HG02938 (cell line): Measurements from ENCODE around the gene MSGN1.

Experiments used
- ATAC-seq: cut with Tn5 transposase; IDR thresholded peaks from one replicate; pipeline ENCODE4 v1.9.1; 2021; ENCODE audit warnings: mild to moderate bottlenecking, moderate library complexity; ENCODE audit not compliant: unreplicated experiment

MSGN1 gene

DNA sequence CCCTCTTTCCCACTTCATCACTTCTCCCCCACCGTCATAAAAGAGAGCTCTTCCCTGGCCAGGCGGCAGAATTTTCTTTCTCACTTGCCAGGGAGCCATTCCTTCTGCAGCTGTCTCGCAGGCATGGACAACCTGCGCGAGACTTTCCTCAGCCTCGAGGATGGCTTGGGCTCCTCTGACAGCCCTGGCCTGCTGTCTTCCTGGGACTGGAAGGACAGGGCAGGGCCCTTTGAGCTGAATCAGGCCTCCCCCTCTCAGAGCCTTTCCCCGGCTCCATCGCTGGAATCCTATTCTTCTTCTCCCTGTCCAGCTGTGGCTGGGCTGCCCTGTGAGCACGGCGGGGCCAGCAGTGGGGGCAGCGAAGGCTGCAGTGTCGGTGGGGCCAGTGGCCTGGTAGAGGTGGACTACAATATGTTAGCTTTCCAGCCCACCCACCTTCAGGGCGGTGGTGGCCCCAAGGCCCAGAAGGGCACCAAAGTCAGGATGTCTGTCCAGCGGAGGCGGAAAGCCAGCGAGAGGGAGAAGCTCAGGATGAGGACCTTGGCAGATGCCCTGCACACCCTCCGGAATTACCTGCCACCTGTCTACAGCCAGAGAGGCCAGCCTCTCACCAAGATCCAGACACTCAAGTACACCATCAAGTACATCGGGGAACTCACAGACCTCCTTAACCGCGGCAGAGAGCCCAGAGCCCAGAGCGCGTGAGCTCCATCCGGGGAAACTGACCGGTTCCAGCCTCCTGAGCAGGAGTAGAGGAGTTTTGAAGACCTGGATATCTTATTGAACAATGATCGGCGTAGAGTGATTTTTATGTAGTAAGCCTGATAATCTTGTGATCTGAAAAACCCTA is at the start of gene MSGN1:
Gene MSGN1 (plus strand): TSS at position 65 of the 850 bp plus-strand sequence. CDS start 59 bp downstream, at position 124.
- no peak for ATAC-seq

GRCh38 chr2:17768894-17769293 is 47.4 kb upstream of the MSGN1 start:
- ATAC-seq: no peak

DNA sequence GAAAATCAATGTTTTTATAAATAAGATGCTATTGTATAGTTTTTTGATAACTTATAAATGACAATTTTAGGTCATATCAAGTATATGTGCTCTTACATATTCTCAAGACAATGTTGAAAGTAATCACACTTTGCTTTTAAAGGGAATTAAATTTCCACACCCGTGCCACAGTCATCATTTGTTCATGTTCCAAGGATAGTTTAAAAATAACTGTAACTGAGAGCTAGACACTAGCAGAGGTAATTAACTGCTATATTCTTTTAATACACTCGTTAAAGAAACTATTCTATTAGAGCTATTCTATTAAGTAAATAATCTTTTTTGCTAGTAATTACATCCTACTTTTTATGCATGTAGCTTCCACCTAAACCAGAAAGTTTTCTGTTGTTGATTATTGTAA is 44.3 kb upstream of the MSGN1 start:
- no peak for ATAC-seq

GRCh38 chr2:17772532-17772931 is 43.7 kb upstream of the MSGN1 start:
- no peak for ATAC-seq

- ATAC-seq: no peak
These were observed 35.7 kb upstream of the MSGN1 start for GRCh38 chr2:17780546-17780945.

- no peak for ATAC-seq
These were observed 34.8 kb upstream of the MSGN1 start for GRCh38 chr2:17781482-17781881.

DNA sequence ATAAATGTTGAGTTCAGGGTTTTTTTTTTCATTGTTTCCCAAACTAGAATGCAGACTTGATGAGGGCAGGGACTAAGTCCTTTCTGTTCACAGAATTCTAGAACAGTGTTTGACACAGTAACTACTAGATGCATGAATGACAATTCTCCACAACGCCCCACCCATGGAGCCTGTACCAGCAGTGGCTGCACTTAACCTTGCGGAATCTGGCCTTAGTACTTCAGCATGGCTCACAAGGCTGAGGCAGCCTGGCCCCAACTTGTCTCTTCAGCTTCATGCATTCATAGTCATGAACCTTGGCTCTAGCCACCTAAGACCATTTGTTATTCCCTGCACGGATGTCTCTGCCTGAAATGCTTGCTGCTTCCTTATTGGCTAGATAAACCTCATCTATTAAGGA is 29.5 kb upstream of the MSGN1 start:
- ATAC-seq: no peak

- no peak for ATAC-seq
These were observed 27.5 kb upstream of the MSGN1 start for GRCh38 chr2:17788773-17789172.

GRCh38 chr2:17790536-17790935 is 25.7 kb upstream of the MSGN1 start:
- no peak for ATAC-seq

- no peak for ATAC-seq
These were observed 25.0 kb upstream of the MSGN1 start for GRCh38 chr2:17791121-17791816.

GRCh38 chr2:17791817-17792130 is 24.5 kb upstream of the MSGN1 start:
- ATAC-seq: no peak

DNA sequence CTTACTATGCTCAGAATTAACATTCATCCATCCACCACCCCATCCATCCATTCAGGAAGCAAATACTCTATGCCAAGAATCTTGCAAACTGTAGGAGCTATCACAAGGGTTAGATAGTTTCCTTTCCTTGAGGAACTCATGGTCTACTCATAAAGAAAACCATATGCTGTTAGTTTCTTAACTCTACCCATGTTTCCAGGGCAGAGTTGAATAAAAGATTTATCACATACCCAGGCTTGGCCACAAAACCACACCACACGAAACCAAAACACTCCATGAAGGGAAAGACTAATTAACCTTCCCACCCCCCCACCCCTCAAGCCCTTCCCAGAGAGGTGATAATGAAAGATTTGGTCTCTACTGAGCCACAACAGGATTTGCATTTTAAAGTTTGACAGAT is 23.7 kb upstream of the MSGN1 start:
- ATAC-seq: no peak

DNA sequence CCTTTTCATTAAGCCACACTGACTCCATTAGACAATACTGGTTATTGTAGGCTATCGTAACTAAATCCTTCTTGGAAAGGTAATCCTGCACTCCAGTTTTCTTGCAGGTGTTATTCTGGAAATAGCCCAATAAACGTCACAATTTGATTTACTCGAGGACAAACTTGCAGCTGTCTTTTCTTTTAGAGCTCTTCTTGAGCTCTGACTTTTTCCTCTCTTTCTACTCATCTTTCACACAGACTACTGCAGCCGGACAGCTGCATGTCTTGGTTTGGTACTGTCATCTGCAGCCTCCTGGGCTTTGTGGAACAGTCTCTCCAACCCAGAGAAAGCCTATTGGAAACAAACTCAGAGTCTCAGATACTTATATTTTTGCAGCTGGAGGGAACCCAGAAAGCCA is 23.0 kb upstream of the MSGN1 start:
- no peak for ATAC-seq

GRCh38 chr2:17793803-17794354 is 22.4 kb upstream of the MSGN1 start:
- ATAC-seq: no peak

- no peak for ATAC-seq
These were observed 21.0 kb upstream of the MSGN1 start for GRCh38 chr2:17795309-17795708.

DNA sequence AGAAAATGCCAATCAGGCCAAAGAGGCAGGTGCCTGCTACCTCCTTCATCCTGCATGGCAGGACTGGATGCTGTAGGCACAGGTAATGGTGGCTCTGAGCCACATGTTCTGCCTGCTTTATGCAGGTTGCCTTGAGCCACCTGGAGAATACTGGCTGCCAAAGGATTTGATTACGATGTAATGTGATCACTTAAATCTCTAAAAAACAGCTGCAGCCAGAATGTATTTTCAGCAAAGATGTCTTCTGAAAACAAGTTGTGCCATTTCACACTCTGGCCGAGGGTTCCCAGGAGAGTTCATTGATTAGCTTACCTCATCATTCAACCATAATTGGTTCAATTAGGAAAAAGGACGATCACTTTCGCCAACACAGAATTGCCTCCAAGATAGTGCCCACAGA is 17.9 kb upstream of the MSGN1 start:
- ATAC-seq: no peak

- ATAC-seq: no peak
These were observed 16.7 kb upstream of the MSGN1 start for GRCh38 chr2:17799301-17800120.

GRCh38 chr2:17800219-17800618 is 16.0 kb upstream of the MSGN1 start:
- no peak for ATAC-seq

GRCh38 chr2:17800693-17801458 is 15.4 kb upstream of the MSGN1 start:
- ATAC-seq: no peak

GRCh38 chr2:17803497-17803896 is 12.8 kb upstream of the MSGN1 start:
- ATAC-seq: no peak

- peak; percentile 62 for ATAC-seq
These were observed 11.9 kb upstream of the MSGN1 start for GRCh38 chr2:17804358-17804757.
